HepG2 (cell line): ENCODE results near the gene CLDN16. TPM values are rescaled to one million over a fixed set of nuclear protein-coding genes. Genes with fewer than 3 reads are reported as not detected.

Source experiments
- ATAC-seq: fragments of 200-7000 bp; cut with Tn5 transposase; 3 replicates; pipeline ENCODE4 v1.9.1; 2020; ENCODE audit warnings: mild to moderate bottlenecking, moderate library complexity
- BruUV-seq: library from RNA; stranded (reverse); fragments of 400-500 nt; replicated peaks from 2 replicates; lab custom pipeline; 2021; lab: Mats Ljungman, UMichigan
- CTCF ChIA-PET: fragments of 300-600 bp; formaldehyde crosslinking; extraction: SDS; loops from one replicate; lab custom pipeline; 2021; ENCODE audit warnings: low total read pairs, inconsistent platforms, low intra/inter-chr PET ratio; lab: Yijun Ruan, JAX
- POLR2A ChIA-PET: fragments of 350-600 bp; sonication (Branson Sonifier 250); formaldehyde crosslinking; loops from one replicate; lab custom pipeline; 2020; ENCODE audit warnings: antibody characterized with exemption, inconsistent platforms; lab: Yijun Ruan, JAX
- DNase-seq: peaks from one replicate; pipeline ENCODE4 v3.0.0-alpha.2; 2015; ENCODE audit warnings: low spot score
- FAIRE-seq: peaks from 3 replicates; lab custom pipeline; 2011; peaks lifted over from hg19 to GRCh38; lab: Jason Lieb, UNC
- H2AFZ ChIP-seq: one replicate; pipeline ENCODE4 v1.6.1; 2011; ENCODE audit warnings: low read length, inconsistent platforms
- H3K27ac ChIP-seq: fragments of 300-600 bp; 3 replicates; pipeline ENCODE4 v1.8.0; 2011; ENCODE audit warnings: mixed run types, mild to moderate bottlenecking, mixed read lengths, low read length, inconsistent platforms; ENCODE audit not compliant: insufficient read depth; ENCODE audit errors: extremely low read length
- H3K27me3 ChIP-seq, 2 experiments: fragments of 200-600 bp in 1 of 2; 2 replicates in 1 of 2; 3 replicates in 1 of 2; pipeline versions ENCODE4 v1.6.0 to v1.8.0; 2011; ENCODE audit warnings: low read length in 2 of 2, mild to moderate bottlenecking in 2 of 2, moderate library complexity in 2 of 2, inconsistent platforms in 1 of 2; ENCODE audit not compliant: insufficient read depth in 2 of 2, control insufficient read depth in 1 of 2
- H3K36me3 ChIP-seq, 2 experiments: fragments of 200-600 bp in 1 of 2; replicated peaks in 1 of 2; 2 replicates in 1 of 2; 3 replicates in 1 of 2; pipeline versions ENCODE4 v1.5.1 to v1.8.0; 2011; ENCODE audit warnings: low read length in 2 of 2, inconsistent platforms in 1 of 2; ENCODE audit not compliant: insufficient read depth in 2 of 2, control insufficient read depth in 1 of 2
- H3K4me1 ChIP-seq: 2 replicates; pipeline ENCODE4 v1.5.1; 2012; ENCODE audit warnings: low read length, inconsistent platforms; ENCODE audit not compliant: insufficient read depth
- H3K4me2 ChIP-seq: 2 replicates; pipeline ENCODE4 v1.6.0; 2011; ENCODE audit warnings: low read depth, low read length, inconsistent platforms
- H3K4me3 ChIP-seq, 3 experiments: fragments of 200-600 bp in 1 of 3; sonication (generic), shearing (Covaris generic) in 1 of 3; replicated peaks in 1 of 3; 2 replicates each; pipeline ENCODE4 v1.5.1; 2011 to 2016; ENCODE audit warnings: low read length in 3 of 3, inconsistent platforms in 2 of 3, low read depth in 2 of 3, mild to moderate bottlenecking in 2 of 3, control low read depth in 1 of 3, mixed read lengths in 1 of 3; ENCODE audit not compliant: insufficient read depth in 1 of 3
- H3K79me2 ChIP-seq: one replicate; pipeline ENCODE4 v1.6.1; 2011; ENCODE audit warnings: low read length, inconsistent platforms; ENCODE audit not compliant: insufficient read depth
- H3K9ac ChIP-seq: 2 replicates; pipeline ENCODE4 v1.6.0; 2011; ENCODE audit warnings: mild to moderate bottlenecking, low read depth, low read length, inconsistent platforms; ENCODE audit not compliant: insufficient read depth
- H3K9me3 ChIP-seq: 2 replicates; pipeline ENCODE4 v1.5.1; 2012; ENCODE audit warnings: mild to moderate bottlenecking, low read length
- H4K20me1 ChIP-seq: 2 replicates; pipeline ENCODE4 v1.6.0; 2011; ENCODE audit warnings: inconsistent platforms, mild to moderate bottlenecking, low read length, moderate library complexity; ENCODE audit not compliant: insufficient read depth
- BHLHE40 ChIP-seq: IDR thresholded peaks from 2 replicates; pipeline ENCODE4 v1.6.1; 2011; ENCODE audit warnings: low read length, improper control_type of control experiment
- HMG20A ChIP-seq: IDR thresholded peaks from 2 replicates; pipeline ENCODE4 v1.6.1; 2016; ENCODE audit warnings: borderline replicate concordance
- LCORL ChIP-seq, 2 experiments: fragments of 450-650 bp in 1 of 2; sonication (generic) in 1 of 2; formaldehyde crosslinking in 1 of 2; IDR thresholded peaks; 2 replicates each; pipeline versions ENCODE4 v1.5.0 to v1.6.1; 2017 to 2020; ENCODE audit warnings: antibody characterized with exemption in 1 of 2, missing genetic modification reagents in 1 of 2
- NFE2L2 ChIP-seq: fragments of 150-350 bp; IDR thresholded peaks from 2 replicates; pipeline ENCODE4 v1.6.1; 2014; ENCODE audit warnings: low read length
- SALL1 ChIP-seq: sonication (generic); formaldehyde crosslinking; IDR thresholded peaks from 2 replicates; pipeline ENCODE4 v1.8.0; 2022; ENCODE audit warnings: mild to moderate bottlenecking, missing genetic modification reagents
- SOX13 ChIP-seq, 3 experiments: fragments of 450-650 bp in 1 of 3; sonication (generic) in 1 of 3; formaldehyde crosslinking in 1 of 3; IDR thresholded peaks in 2 of 3; conservative IDR thresholded peaks in 1 of 3; 2 replicates each; pipeline versions ENCODE4 v1.5.0 to v1.6.1; 2016 to 2020; ENCODE audit warnings: antibody characterized with exemption in 1 of 3, mild to moderate bottlenecking in 1 of 3, missing compliant biosample characterization in 1 of 3, missing genetic modification reagents in 1 of 3, moderate library complexity in 1 of 3
- SOX6 ChIP-seq, 2 experiments: fragments of 450-650 bp in 1 of 2; sonication (generic) in 1 of 2; formaldehyde crosslinking in 1 of 2; IDR thresholded peaks; 2 replicates each; pipeline versions ENCODE4 v1.4.0 to v1.6.1; 2017 to 2020; ENCODE audit warnings: antibody characterized with exemption in 1 of 2, mild to moderate bottlenecking in 1 of 2, missing genetic modification reagents in 1 of 2
- TEAD3 ChIP-seq: optimal IDR thresholded peaks from 2 replicates; pipeline ENCODE3; 2016; ENCODE audit warnings: borderline replicate concordance
- ZFP1 ChIP-seq: IDR thresholded peaks from 2 replicates; pipeline ENCODE4 v1.6.1; 2016
- ZFY ChIP-seq: sonication (generic); formaldehyde crosslinking; IDR thresholded peaks from 2 replicates; pipeline ENCODE4 v1.4.0; 2020; ENCODE audit warnings: missing genetic modification reagents
- ZKSCAN8 ChIP-seq: IDR thresholded peaks from 2 replicates; pipeline ENCODE4 v1.6.1; 2016; ENCODE audit warnings: borderline replicate concordance, missing genetic modification reagents, missing compliant biosample characterization
- ZMYM2 ChIP-seq: sonication (generic); formaldehyde crosslinking; IDR thresholded peaks from 2 replicates; pipeline ENCODE4 v1.8.0; 2022; ENCODE audit warnings: mild to moderate bottlenecking, missing genetic modification reagents
- ZNF362 ChIP-seq: sonication (generic); formaldehyde crosslinking; IDR thresholded peaks from 2 replicates; pipeline ENCODE4 v1.4.0; 2020; ENCODE audit warnings: missing genetic modification reagents, mild to moderate bottlenecking, borderline replicate concordance
- WGBS: methylation state at CpG from one replicate; pipeline ENCODE4 v1.1.6; 2017; ENCODE audit warnings: low lambda C conversion rate; 5-methylcytosine and 5-hydroxymethylcytosine counted together
- in situ Hi-C: cut with HindIII; loops from 2 replicates; pipeline ENCODE4 v1.10.0; 2017; ENCODE audit warnings: low pct_unique_long_range_greater_than_20kb; ENCODE audit not compliant: extremely low pct_ligation_motif_present
- intact Hi-C: fragments of 100-400 bp; cut with micrococcal nuclease; formaldehyde crosslinking; loops from one replicate; pipeline ENCODE4 v1.10.0; 2022; ENCODE audit not compliant: unreplicated experiment
- polyA plus RNA-seq, 8 experiments: library from polyadenylated mRNA; depleted of rRNA in 3 of 8; stranded (reverse) in 7 of 8; unstranded in 1 of 8; fragments of >200 nt; fragmentation: Illumina TruSeq in 4 of 8; extraction: Trizol in 4 of 8; gene quantifications; 2 replicates each; pipeline versions ENCODE4 v1.2.1 to v1.2.3, GENCODE V29; 2011 to 2016; ENCODE audit warnings: low read depth in 4 of 8, missing spikeins in 1 of 8, mixed read lengths in 1 of 8; ENCODE audit not compliant: insufficient read depth in 1 of 8
- total RNA-seq, 5 experiments: library from RNA; depleted of rRNA; stranded (reverse); fragments of >200 nt; fragmentation: Illumina TruSeq; extraction: Trizol; gene quantifications; 2 replicates each; pipeline ENCODE4 v1.2.3, GENCODE V29; 2016; ENCODE audit warnings: low read depth in 1 of 5
- TF ChIP-seq, protein P1 (sequence below): sonication (generic); formaldehyde crosslinking; IDR thresholded peaks from 2 replicates; pipeline ENCODE4 v1.4.0; 2020; ENCODE audit warnings: missing genetic modification reagents
- TF ChIP-seq, protein P2 (sequence below): sonication (generic); formaldehyde crosslinking; IDR thresholded peaks from 2 replicates; pipeline ENCODE4 v1.5.0; 2020; ENCODE audit warnings: mild to moderate bottlenecking, missing genetic modification reagents, borderline replicate concordance
- TF ChIP-seq, protein P3 (sequence below): sonication (generic); formaldehyde crosslinking; IDR thresholded peaks from 2 replicates; pipeline ENCODE4 v1.8.1; 2023; ENCODE audit warnings: missing genetic modification reagents, mild to moderate bottlenecking, borderline replicate concordance

CLDN16 gene
- total and polyA plus RNA-seq, 2 of the 13 experiments (the other 11 are each of a cell fraction or from before 2014, with no cell fraction given) = 0.13 to 0.24 TPM

DNA sequence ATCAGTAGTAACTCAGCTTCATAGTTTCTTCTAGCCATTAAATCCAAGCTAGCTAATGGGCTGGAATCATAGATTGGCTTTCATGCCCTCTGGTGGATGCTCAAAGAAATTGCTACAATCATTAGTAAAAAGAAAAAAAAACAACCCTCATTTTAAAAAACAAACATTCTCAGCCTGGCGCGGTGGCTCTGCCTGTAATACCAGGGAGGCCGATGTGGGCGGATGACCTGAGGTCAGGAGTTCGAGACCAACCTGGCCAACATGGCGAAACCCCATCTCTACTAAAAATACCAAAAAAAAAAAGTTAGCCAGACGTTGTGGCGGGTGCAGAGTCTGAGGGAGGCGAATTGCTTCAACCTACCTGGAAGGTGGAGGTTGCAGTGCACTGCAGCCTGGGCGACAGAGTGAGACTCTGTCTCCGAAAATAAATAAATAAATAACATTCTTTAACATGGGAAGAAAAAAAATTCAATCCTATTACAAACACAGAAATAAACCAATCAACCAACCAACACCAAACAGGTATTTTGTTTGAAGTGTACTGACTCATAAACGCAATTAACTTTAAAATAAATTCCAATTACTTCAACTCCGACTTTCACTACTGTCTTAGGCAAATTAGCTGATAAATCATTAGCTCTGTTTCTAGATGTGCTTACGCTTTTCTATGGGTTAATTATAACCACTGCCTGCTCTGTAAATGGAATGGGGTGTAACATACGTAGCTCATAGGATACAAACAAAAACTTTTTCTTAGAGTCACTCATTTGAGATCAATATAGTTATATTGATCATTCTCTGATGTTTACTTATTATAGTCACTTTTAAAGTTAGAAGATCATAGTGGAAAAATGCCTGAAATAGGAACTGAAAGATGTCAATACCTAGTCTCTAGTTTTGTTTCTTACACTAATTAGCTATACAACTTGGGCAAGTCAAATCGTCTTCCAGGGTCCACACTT is 36.8 kb downstream of the CLDN16 start:
- no peaks in the 10 kb centered on the region for H4K20me1 ChIP-seq
- in situ Hi-C loops = loop anchor here (25.0 kb wide), 1 partner anchor 462 kb away; no protein-coding TSS in a partner anchor
- H3K4me2 ChIP-seq = peak overlapping the region; percentile 4; the same call in 1 of the 2 replicates
- DNase-seq (peak; percentile 77), ATAC-seq (peak; percentile 96), FAIRE-seq (peak; percentile 84)
- POLR2A ChIA-PET = interaction anchor here (1.0 kb wide), 1 partner anchor 103 kb away, joined by 4 read pairs; the partner anchor contains the start of gene CLDN1
- H3K4me1 ChIP-seq = no peaks in the 10 kb centered on the region
- no peaks in the 10 kb centered on the region for H3K79me2 ChIP-seq
- H2AFZ ChIP-seq = no peak overlapping the region
- CTCF ChIA-PET = interaction anchor here (1.1 to 1.9 kb wide), 5 partner anchors 40 to 465 kb away, joined by 3 to 10 read pairs (median 5); partner anchors contain the start of gene CLDN1
- intact Hi-C loops = loop anchor here (1.0 to 2.0 kb wide), 4 partner anchors 40 to 464 kb away; partner anchors contain the start of gene CLDN1
- H3K9ac ChIP-seq = no peak overlapping the region
- 2% methylated on average over 16 of the region's 16 CpGs for WGBS
- BruUV-seq = no TSS peak
- no peak overlapping the region for H3K27ac ChIP-seq
- no peak overlapping the region for H3K4me3 ChIP-seq
- no peaks in the 10 kb centered on the region for H3K9me3 ChIP-seq
- H3K36me3 ChIP-seq = no peaks in the 10 kb centered on the region
- H3K27me3 ChIP-seq = no peaks in the 10 kb centered on the region
- TF ChIP-seq BHLHE40 (no peak), TEAD3 (CRISPR knock-in tag) (peak; percentile 29), SOX13 (IDR thresholded peaks at IDR 0.05) (no peak), SOX13 (CRISPR knock-in tag; conservative IDR thresholded peaks at IDR 0.05 in 1 of 2, IDR thresholded peaks at IDR 0.05 in 1 of 2) (0 out of 4 replicates have a peak, but pooled peaks of 1 of the 2 experiments have one; percentile 6), ZFP1 (CRISPR knock-in tag) (no peak), ZKSCAN8 (CRISPR knock-in tag) (peak; percentile 23; the same call in 1 of the 2 replicates), HMG20A (CRISPR knock-in tag) (peak; percentile 14; the same call in 1 of the 2 replicates), LCORL (IDR thresholded peaks at IDR 0.05) (0 out of 2 replicates have a peak, but pooled peaks have one; percentile 38), LCORL (CRISPR knock-in tag; IDR thresholded peaks at IDR 0.05) (0 out of 2 replicates have a peak, but pooled peaks have one; percentile 58), SALL1 (CRISPR knock-in tag) (peak; percentile 76), NFE2L2 (no peak), SOX6 (IDR thresholded peaks at IDR 0.05) (no peak), SOX6 (CRISPR knock-in tag; IDR thresholded peaks at IDR 0.05) (peak; percentile 58), ZMYM2 (CRISPR knock-in tag) (peak; percentile 96), ZNF362 (CRISPR knock-in tag) (peak; percentile 93), ZFY (CRISPR knock-in tag) (0 out of 2 replicates have a peak, but pooled peaks have one; percentile 22)
- TF ChIP-seq, protein P1, sequence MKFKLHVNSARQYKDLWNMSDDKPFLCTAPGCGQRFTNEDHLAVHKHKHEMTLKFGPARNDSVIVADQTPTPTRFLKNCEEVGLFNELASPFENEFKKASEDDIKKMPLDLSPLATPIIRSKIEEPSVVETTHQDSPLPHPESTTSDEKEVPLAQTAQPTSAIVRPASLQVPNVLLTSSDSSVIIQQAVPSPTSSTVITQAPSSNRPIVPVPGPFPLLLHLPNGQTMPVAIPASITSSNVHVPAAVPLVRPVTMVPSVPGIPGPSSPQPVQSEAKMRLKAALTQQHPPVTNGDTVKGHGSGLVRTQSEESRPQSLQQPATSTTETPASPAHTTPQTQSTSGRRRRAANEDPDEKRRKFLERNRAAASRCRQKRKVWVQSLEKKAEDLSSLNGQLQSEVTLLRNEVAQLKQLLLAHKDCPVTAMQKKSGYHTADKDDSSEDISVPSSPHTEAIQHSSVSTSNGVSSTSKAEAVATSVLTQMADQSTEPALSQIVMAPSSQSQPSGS (CRISPR knock-in tag) = no peak
- TF ChIP-seq, protein P2, sequence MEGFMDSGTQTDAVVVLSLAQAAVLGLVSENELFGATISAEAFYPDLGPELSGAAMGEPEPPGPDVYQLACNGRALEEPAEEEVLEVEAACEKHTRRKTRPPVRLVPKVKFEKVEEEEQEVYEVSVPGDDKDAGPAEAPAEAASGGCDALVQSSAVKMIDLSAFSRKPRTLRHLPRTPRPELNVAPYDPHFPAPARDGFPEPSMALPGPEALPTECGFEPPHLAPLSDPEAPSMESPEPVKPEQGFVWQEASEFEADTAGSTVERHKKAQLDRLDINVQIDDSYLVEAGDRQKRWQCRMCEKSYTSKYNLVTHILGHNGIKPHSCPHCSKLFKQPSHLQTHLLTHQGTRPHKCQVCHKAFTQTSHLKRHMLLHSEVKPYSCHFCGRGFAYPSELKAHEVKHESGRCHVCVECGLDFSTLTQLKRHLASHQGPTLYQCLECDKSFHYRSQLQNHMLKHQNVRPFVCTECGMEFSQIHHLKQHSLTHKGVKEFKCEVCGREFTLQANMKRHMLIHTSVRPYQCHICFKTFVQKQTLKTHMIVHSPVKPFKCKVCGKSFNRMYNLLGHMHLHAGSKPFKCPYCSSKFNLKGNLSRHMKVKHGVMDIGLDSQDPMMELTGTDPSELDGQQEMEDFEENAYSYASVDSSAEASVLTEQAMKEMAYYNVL (CRISPR knock-in tag) = peak; percentile 34; the same call in 1 of the 2 replicates
- TF ChIP-seq, protein P3, sequence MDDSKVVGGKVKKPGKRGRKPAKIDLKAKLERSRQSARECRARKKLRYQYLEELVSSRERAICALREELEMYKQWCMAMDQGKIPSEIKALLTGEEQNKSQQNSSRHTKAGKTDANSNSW = no peak
